GM21367 (cell line): Measurements from ENCODE around the gene C1orf21.

Source experiments
- ATAC-seq: cut with Tn5 transposase; IDR thresholded peaks from one replicate; pipeline ENCODE4 v1.9.1; 2021; ENCODE audit not compliant: unreplicated experiment

The C1orf21 gene

DNA sequence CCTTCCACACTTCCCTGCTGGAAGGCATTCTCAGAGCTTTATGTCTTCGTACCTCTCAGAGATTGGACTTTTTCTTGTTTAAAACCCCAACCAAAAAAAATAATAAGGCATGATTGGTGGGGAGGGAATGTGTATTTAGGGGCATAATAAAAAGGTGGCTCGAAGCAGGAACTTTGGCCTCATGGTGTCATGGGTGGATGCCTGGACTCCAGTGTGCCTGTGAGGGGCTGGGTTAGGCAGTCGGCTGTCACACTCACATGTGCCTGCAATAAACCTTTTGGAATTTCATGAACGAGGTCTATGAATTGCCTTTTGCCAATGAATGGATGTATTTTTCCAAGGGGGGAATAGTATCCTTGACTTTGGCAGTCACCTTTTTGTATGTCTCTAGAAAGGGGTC lies 236.6 kb downstream of the C1orf21 start:
- no peak for ATAC-seq

- no peak for ATAC-seq
Observed at GRCh38 chr1:184624051-184624450, 237.2 kb downstream of the C1orf21 start.

DNA sequence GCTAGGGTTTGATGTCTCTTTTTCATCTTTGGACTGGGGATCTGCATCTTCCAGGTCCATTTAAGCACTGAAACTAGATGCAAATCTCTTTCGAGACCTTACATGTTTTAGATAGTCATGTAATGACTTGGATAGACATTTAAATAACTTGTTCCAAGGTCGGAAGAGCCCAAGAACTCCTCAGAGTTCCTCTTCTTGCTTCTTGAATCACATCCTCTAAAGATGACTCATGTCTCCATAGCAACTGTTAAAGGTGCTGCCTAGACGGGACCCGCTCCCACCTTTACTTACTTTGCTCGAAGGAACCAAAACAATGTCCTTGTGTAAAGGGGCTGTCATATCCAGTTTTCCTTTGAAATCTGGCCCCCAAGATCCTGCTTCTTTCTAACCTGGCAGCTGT lies 237.8 kb downstream of the C1orf21 start:
- ATAC-seq: no peak

DNA sequence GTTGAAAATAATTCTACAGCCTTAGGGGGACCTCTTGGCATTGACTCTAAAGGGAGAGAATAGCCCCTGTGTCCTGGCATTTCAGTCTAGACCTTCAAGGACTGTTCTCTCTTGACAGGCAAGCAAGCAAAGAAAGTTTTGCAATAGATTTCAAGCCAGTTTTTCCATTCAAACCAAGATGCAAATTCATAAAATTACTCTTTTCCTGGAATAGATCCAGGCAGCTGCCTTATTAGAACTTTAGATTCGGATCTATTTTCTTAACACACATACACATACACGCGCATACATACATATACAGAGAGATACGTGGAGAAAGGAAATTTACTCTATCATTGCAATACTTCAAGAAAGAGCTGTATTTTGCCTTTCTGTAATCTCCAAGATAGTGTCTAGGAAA lies 238.4 kb downstream of the C1orf21 start:
- ATAC-seq: no peak

DNA sequence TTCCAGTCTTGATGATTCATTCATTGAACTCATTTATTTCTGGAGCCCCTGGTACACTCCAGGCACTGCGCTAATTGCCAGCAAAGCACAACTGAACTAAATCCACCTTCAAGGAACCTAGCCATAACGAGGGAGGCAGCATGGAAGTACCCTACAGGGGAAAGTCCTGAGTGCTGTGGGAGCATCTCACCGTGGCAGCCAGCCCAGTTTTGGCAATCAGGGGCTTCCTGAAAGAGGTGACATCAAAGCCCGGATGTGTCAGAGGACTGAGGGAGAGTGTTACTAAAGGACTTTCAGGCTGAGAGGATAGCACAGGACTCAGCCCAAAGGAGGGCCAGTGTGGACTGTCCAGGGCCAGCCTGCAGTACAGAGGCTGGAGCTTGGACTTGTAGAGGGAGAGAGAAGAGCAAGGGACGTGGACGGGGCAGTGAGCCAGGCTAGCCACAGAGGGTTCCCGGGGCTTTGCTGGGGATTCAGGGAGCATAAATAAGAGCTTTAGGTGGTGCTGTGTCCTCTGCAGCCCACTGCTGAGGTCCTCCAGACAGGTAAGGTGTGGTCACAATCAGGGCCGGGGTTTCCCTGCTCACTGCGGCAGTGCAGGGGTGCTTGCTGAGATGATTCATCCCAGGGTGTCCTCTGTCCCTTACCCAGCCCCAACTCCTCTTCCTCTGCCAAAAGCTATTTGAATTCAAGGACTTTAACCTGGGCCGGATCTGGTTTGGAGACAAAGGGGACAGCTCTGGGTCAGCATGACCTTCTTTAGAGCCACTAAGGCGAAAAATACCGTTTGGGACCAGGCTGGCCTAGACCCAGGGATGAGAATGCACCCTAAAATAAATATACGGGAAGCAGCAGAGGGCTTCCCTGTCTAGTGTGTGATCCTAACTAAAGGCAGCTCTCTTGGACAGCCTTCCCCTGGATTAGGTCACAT lies 239.5 kb downstream of the C1orf21 start:
- no peak for ATAC-seq

DNA sequence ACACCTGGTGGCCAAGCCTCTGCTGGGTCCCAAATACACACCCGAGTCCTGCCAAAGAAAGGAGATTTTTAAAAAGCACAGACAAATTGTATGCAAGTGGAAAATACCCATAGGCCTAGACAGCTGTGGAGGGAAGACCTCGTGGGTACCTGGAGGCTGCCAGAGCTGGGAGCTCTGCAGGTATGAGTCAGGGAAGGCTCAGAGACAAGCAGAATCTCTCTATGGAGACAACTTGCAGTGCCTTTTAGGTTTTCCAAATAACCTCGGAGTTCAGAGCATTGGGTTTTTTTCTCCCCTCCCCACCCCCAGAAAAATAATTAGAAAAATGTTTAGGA lies 240.1 kb downstream of the C1orf21 start:
- ATAC-seq: no peak

- no peak for ATAC-seq
Observed at GRCh38 chr1:184629266-184629665, 242.4 kb downstream of the C1orf21 start.

GRCh38 chr1:184630679-184631060 lies 243.8 kb downstream of the C1orf21 start:
- ATAC-seq: no peak

DNA sequence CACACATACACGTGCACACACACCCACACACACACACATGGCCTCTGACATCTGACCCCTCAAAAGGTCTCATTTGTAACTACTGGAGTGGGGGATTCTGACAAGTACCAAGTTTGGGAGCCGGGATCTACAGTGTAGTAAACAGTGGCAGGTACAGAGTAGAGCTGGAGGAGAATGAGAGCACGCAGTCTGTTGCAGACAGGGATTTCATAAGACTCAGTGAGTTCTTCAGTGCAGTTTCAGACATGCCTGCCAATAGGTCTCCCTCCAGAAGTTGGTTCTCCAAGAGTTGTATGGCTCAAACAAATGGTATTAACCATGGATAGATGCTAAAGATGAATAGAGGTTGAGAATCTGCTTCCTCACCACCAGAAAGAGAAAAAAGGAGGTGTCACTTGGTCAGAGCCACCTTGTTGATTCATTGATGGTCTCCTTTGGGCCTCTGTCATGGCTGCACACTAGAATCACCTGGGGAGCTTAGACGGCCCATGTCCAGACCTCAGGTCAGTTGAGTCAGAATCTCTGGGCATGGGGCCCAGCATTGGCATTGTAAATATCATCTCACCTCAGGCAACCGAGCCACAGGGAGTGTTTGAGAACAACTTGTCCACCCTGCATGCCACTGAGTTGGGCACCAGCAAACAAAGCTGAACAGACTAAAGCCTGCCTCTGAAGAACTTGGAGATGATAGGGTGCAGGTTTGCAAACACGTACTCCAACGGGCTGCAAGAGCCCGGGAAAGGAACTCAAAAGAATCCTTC lies 245.8 kb downstream of the C1orf21 start:
- ATAC-seq: no peak

GRCh38 chr1:184633785-184634184 lies 247.0 kb downstream of the C1orf21 start:
- ATAC-seq: no peak

- no peak for ATAC-seq
Observed at GRCh38 chr1:184634296-184634695, 247.5 kb downstream of the C1orf21 start.

- no peak for ATAC-seq
Observed at GRCh38 chr1:184635347-184635979, 248.6 kb downstream of the C1orf21 start.

DNA sequence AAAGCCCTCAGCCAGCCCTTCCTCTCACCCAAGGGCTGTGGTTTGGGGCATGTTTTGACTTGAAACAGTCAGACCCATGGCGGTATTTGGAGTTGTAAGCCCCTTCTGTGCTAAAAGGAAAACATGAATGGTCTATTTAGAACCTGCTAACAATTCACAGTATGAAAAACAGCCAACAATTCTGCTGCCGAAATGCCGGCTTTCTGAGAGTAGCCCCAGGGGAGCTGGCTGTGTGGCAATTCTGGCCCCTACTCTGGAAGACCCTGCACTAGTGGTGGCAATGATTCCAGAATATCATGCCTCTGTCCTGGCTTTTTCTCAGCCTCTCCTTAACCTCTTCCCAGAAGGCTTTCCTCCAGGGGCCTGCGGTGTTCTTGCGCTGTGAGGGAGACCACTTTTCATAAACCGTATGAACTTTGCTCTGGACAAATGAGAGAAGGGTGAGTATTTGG lies 249.2 kb downstream of the C1orf21 start:
- no peak for ATAC-seq

GRCh38 chr1:184637664-184638240 lies 250.9 kb downstream of the C1orf21 start:
- ATAC-seq: no peak

DNA sequence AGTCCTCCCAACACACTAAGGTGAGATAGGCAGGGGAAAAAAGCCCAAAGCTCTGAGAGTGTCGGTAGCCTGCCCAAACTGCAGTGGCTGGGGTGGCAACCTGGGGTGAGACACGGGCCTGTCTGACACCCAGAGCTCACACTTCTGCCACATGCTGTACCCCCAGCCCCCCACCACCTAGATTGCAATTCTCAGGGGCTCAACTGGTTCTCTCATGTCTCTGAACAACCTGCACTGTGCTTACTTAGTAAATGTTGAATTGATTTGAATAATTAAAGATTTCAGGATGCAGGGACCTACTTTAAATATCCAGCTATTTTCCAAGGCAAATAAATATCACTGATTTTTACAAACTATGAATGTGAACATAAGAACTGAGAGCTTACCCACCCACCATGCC lies 252.4 kb downstream of the C1orf21 start:
- no peak for ATAC-seq

- ATAC-seq: no peak
Observed at GRCh38 chr1:184640505-184640904, 253.7 kb downstream of the C1orf21 start.

DNA sequence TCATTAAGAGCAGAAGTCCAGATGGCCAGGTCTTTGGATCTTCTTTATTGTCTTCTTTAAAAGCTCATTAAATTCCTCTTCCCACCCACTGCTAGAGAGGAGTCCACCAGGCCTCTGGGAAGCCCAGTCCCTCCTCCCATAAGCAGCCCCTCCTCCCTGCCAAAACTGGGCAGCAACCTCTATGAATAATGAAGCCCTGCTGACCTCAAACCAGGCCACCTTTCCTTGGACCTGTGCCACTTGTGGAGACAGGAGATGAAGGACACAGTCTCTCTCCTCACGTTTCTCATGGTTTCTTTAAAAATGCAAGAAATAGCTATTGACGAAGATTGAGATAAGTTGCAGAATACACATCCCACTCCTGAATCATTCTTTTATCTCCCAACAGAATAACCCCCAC lies 255.1 kb downstream of the C1orf21 start:
- ATAC-seq: no peak

DNA sequence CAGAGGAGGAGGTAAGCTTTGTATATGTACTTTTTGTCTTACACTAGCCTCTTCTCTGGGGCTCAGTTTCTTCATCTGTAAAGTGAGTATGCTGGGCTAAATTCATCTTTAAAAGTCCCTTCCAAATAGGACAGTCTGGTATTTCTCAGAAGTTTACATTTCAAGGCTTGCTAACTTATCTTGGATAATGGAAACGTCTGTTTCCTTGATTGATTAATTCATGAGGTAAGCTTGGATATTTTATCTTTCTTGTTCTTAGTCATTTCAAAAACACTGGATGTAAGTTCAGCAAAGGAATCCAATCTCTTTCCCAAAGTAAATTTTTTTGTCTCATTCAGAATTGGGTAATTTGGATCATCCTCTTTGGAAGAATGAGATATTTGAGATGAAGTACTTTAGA lies 256.8 kb downstream of the C1orf21 start:
- ATAC-seq: no peak

DNA sequence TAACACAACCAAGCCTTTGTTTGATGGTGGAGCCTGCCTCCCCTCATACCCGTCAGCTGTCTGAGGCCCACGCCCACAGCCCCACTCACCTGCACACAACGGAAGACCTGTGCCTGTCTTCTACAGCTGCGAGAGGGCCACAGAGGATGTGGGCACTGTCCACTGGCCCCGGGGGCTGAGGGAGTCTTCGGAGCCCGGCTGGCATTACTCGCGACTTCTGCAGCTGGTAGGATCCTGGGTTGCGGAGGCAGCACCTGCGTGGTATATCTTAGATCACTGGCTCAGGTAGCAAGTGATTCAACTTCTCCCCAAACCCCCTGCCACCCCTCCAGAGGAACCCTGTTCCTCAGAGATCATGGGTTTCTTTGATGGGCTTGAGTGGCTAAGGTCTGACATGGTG lies 257.9 kb downstream of the C1orf21 start:
- no peak for ATAC-seq

- no peak for ATAC-seq
Observed at GRCh38 chr1:184646178-184646701, 259.4 kb downstream of the C1orf21 start.

- ATAC-seq: no peak
Observed at GRCh38 chr1:184646824-184647223, 260.0 kb downstream of the C1orf21 start.
